Liver (tissue), 9 donors: ENCODE measurements around the gene KCNIP1. TPM values are rescaled to one million over a fixed set of nuclear protein-coding genes. Genes with fewer than 3 reads are reported as not detected.

Experiments used
- DNase-seq: peaks from one replicate; pipeline ENCODE4 v3.0.0-alpha.2; 2017; ENCODE audit warnings: low spot score
- H3K27ac ChIP-seq, 2 donors: one replicate each; pipeline ENCODE4 v1.7.0; 2013; ENCODE audit warnings: inconsistent platforms in 2 of 2, low read length in 2 of 2, control low read depth in 1 of 2, low read depth in 1 of 2, mild to moderate bottlenecking in 1 of 2
- H3K27me3 ChIP-seq, 4 donors: one replicate each; pipeline versions ENCODE4 v1.6.1 to v1.7.0; 2013; ENCODE audit warnings: low read length in 3 of 4, inconsistent platforms in 1 of 4, mild to moderate bottlenecking in 1 of 4, moderate library complexity in 1 of 4; ENCODE audit not compliant: control insufficient read depth in 4 of 4, insufficient read depth in 4 of 4
- H3K36me3 ChIP-seq, 4 donors: one replicate each; pipeline versions ENCODE4 v1.6.1 to v1.7.0; 2013; ENCODE audit warnings: low read length in 3 of 4, mild to moderate bottlenecking in 3 of 4, low read depth in 1 of 4, moderate library complexity in 1 of 4; ENCODE audit not compliant: control insufficient read depth in 4 of 4, insufficient read depth in 3 of 4
- H3K4me1 ChIP-seq, 4 donors: one replicate each; pipeline versions ENCODE4 v1.6.1 to v1.7.0; 2013; ENCODE audit warnings: low read length in 3 of 4, mild to moderate bottlenecking in 3 of 4, moderate library complexity in 1 of 4; ENCODE audit not compliant: control insufficient read depth in 4 of 4, insufficient read depth in 4 of 4
- H3K4me3 ChIP-seq, 3 donors: one replicate each; pipeline versions ENCODE4 v1.6.1 to v1.7.0; 2013; ENCODE audit warnings: low read length in 3 of 3, control low read depth in 1 of 3, low read depth in 1 of 3, mild to moderate bottlenecking in 1 of 3
- H3K9ac ChIP-seq, 2 donors: one replicate each; pipeline ENCODE4 v1.7.0; 2013; ENCODE audit warnings: low read length in 2 of 2, mild to moderate bottlenecking in 2 of 2, moderate library complexity in 2 of 2, control low read depth in 1 of 2, low read depth in 1 of 2
- H3K9me3 ChIP-seq, 4 donors: one replicate each; pipeline versions ENCODE4 v1.6.1 to v1.7.0; 2013; ENCODE audit warnings: low read length in 3 of 4; ENCODE audit not compliant: control insufficient read depth in 4 of 4
- CTCF ChIP-seq: fragments of 150-350 bp; IDR thresholded peaks from 2 replicates; pipeline ENCODE4 v1.5.1; 2017; ENCODE audit warnings: improper control_type of control experiment, low read depth, low read length; ENCODE audit not compliant: missing input control
- EGR1 ChIP-seq, 2 donors: IDR thresholded peaks; 2 replicates each; pipeline ENCODE4 v1.6.1; 2016 to 2018; ENCODE audit warnings: antibody characterized with exemption in 2 of 2, low read depth in 2 of 2
- FOXA1 ChIP-seq: IDR thresholded peaks from 2 replicates; pipeline ENCODE4 v1.6.1; 2016; ENCODE audit warnings: antibody characterized with exemption
- FOXA2 ChIP-seq: IDR thresholded peaks from 2 replicates; pipeline ENCODE4 v1.6.1; 2016; ENCODE audit warnings: antibody characterized with exemption
- GABPA ChIP-seq, 2 donors: IDR thresholded peaks in 1 of 2; conservative IDR thresholded peaks in 1 of 2; 2 replicates each; pipeline ENCODE4 v1.6.1; 2016; ENCODE audit warnings: antibody characterized with exemption in 2 of 2, mild to moderate bottlenecking in 1 of 2, moderate library complexity in 1 of 2
- HNF4A ChIP-seq, 2 donors: conservative IDR thresholded peaks; 2 replicates each; pipeline ENCODE4 v1.6.1; 2016; ENCODE audit warnings: antibody characterized with exemption in 2 of 2, mild to moderate bottlenecking in 2 of 2
- HNF4G ChIP-seq: IDR thresholded peaks from 2 replicates; pipeline ENCODE4 v1.6.1; 2016; ENCODE audit warnings: antibody characterized with exemption
- JUND ChIP-seq, 2 donors: IDR thresholded peaks; 2 replicates each; pipeline ENCODE4 v1.6.1; 2016; ENCODE audit warnings: antibody characterized with exemption in 2 of 2
- NR2F2 ChIP-seq: IDR thresholded peaks from 2 replicates; pipeline ENCODE4 v1.6.1; 2016; ENCODE audit warnings: antibody characterized with exemption
- RAD21 ChIP-seq, 2 donors: IDR thresholded peaks; 2 replicates each; pipeline ENCODE4 v1.6.1; 2016; ENCODE audit warnings: antibody characterized with exemption in 2 of 2, mild to moderate bottlenecking in 2 of 2
- RXRA ChIP-seq, 2 donors: IDR thresholded peaks; 2 replicates each; pipeline ENCODE4 v1.6.1; 2017 to 2018; ENCODE audit warnings: antibody characterized with exemption in 2 of 2, mild to moderate bottlenecking in 1 of 2
- SP1 ChIP-seq: IDR thresholded peaks from 2 replicates; pipeline ENCODE4 v1.6.1; 2018; ENCODE audit warnings: antibody characterized with exemption, mild to moderate bottlenecking
- TAF1 ChIP-seq: conservative IDR thresholded peaks from 2 replicates; pipeline ENCODE4 v1.6.1; 2016; ENCODE audit warnings: antibody characterized with exemption, mild to moderate bottlenecking
- YY1 ChIP-seq: IDR thresholded peaks from 2 replicates; pipeline ENCODE4 v1.6.1; 2016; ENCODE audit warnings: antibody characterized with exemption, mild to moderate bottlenecking
- WGBS: extraction: QIAGEN DNeasy Blood & Tissue Kit; methylation state at CpG from one replicate; pipeline ENCODE4 v1.1.7; 2013; 5-methylcytosine and 5-hydroxymethylcytosine counted together
- polyA plus RNA-seq, 2 donors: library from polyadenylated mRNA; stranded (reverse) in 1 of 2; unstranded in 1 of 2; fragments of 200-250 nt in 1 of 2; fragments of >200 nt in 1 of 2; fragmentation: Nextera tagmentation in 1 of 2; extraction: Ambion mirVana in 1 of 2; gene quantifications; one replicate each; pipeline versions ENCODE4 v1.2.1 to v1.2.3, GENCODE V29; 2013 to 2015
- total RNA-seq, 2 donors: library from RNA; depleted of rRNA; stranded (reverse); fragments of >200 nt; gene quantifications; one replicate each; pipeline ENCODE4 v1.2.3, GENCODE V29; 2014
- TF ChIP-seq, protein P1 (sequence below): IDR thresholded peaks from 2 replicates; pipeline ENCODE4 v1.6.1; 2016; ENCODE audit warnings: antibody characterized with exemption, mild to moderate bottlenecking
- TF ChIP-seq, protein P2 (sequence below): IDR thresholded peaks from 2 replicates; pipeline ENCODE4 v1.6.1; 2016; ENCODE audit warnings: antibody characterized with exemption
- TF ChIP-seq, protein P3 (sequence below): IDR thresholded peaks from 2 replicates; pipeline ENCODE4 v1.6.1; 2016; ENCODE audit warnings: antibody characterized with exemption
- TF ChIP-seq, protein P4 (sequence below): IDR thresholded peaks from 2 replicates; pipeline ENCODE4 v1.6.1; 2016; ENCODE audit warnings: antibody characterized with exemption
- donor health status: healthy.
- donor health status: healthy.
- donor health status: healthy.
- donor health status: healthy.
- donor health status: healthy.

The KCNIP1 gene
- total and polyA plus RNA-seq, 4 donors: 0.08 to 0.23 TPM; not detected in 2

GRCh38 chr5:170576602-170577535, 73.0 kb downstream of the KCNIP1 start (continued):
- TF ChIP-seq, protein P1, sequence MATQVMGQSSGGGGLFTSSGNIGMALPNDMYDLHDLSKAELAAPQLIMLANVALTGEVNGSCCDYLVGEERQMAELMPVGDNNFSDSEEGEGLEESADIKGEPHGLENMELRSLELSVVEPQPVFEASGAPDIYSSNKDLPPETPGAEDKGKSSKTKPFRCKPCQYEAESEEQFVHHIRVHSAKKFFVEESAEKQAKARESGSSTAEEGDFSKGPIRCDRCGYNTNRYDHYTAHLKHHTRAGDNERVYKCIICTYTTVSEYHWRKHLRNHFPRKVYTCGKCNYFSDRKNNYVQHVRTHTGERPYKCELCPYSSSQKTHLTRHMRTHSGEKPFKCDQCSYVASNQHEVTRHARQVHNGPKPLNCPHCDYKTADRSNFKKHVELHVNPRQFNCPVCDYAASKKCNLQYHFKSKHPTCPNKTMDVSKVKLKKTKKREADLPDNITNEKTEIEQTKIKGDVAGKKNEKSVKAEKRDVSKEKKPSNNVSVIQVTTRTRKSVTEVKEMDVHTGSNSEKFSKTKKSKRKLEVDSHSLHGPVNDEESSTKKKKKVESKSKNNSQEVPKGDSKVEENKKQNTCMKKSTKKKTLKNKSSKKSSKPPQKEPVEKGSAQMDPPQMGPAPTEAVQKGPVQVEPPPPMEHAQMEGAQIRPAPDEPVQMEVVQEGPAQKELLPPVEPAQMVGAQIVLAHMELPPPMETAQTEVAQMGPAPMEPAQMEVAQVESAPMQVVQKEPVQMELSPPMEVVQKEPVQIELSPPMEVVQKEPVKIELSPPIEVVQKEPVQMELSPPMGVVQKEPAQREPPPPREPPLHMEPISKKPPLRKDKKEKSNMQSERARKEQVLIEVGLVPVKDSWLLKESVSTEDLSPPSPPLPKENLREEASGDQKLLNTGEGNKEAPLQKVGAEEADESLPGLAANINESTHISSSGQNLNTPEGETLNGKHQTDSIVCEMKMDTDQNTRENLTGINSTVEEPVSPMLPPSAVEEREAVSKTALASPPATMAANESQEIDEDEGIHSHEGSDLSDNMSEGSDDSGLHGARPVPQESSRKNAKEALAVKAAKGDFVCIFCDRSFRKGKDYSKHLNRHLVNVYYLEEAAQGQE: no peak

GRCh38 chr5:170579601-170580000, 75.8 kb downstream of the KCNIP1 start:
- DNase-seq: no peak
- H3K36me3 ChIP-seq: no peaks in the 10 kb centered on the region
- peaks cover 0 to 21% (median 10%) of the 10 kb centered on the region in 4 donors for H3K9me3 ChIP-seq
- peaks cover 0 to 10% (median 0%) of the 10 kb centered on the region in 4 donors for H3K27me3 ChIP-seq
- WGBS: 60% methylated on average over 3 of the region's 3 CpGs
- no peak overlapping the region for H3K27ac ChIP-seq
- H3K4me3 ChIP-seq: no peak overlapping the region
- no peak overlapping the region for H3K9ac ChIP-seq
- TF ChIP-seq, protein P2, sequence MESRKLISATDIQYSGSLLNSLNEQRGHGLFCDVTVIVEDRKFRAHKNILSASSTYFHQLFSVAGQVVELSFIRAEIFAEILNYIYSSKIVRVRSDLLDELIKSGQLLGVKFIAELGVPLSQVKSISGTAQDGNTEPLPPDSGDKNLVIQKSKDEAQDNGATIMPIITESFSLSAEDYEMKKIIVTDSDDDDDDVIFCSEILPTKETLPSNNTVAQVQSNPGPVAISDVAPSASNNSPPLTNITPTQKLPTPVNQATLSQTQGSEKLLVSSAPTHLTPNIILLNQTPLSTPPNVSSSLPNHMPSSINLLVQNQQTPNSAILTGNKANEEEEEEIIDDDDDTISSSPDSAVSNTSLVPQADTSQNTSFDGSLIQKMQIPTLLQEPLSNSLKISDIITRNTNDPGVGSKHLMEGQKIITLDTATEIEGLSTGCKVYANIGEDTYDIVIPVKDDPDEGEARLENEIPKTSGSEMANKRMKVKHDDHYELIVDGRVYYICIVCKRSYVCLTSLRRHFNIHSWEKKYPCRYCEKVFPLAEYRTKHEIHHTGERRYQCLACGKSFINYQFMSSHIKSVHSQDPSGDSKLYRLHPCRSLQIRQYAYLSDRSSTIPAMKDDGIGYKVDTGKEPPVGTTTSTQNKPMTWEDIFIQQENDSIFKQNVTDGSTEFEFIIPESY: no peak
- TF ChIP-seq, protein P3, sequence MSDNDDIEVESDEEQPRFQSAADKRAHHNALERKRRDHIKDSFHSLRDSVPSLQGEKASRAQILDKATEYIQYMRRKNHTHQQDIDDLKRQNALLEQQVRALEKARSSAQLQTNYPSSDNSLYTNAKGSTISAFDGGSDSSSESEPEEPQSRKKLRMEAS: no peak
- no peak for TF ChIP-seq JUND (IDR thresholded peaks at IDR 0.05)
- no peak for TF ChIP-seq FOXA1
- TF ChIP-seq HNF4G: no peak
- no peak for TF ChIP-seq YY1
- no peak for TF ChIP-seq FOXA2
- TF ChIP-seq EGR1 (IDR thresholded peaks at IDR 0.05; ENCODE audit: low read depth in 2 of 2): no peak
- no peak for TF ChIP-seq RAD21 (IDR thresholded peaks at IDR 0.05)
- no peak for TF ChIP-seq RXRA (IDR thresholded peaks at IDR 0.05)
- TF ChIP-seq CTCF: no peak
- no peak for TF ChIP-seq SP1
- no peak for TF ChIP-seq TAF1
- TF ChIP-seq GABPA (IDR thresholded peaks at IDR 0.05 in 1 of 2, conservative IDR thresholded peaks at IDR 0.05 in 1 of 2): no peak
- no peak for TF ChIP-seq NR2F2
- TF ChIP-seq HNF4A (conservative IDR thresholded peaks at IDR 0.05): no peak
- TF ChIP-seq, protein P4, sequence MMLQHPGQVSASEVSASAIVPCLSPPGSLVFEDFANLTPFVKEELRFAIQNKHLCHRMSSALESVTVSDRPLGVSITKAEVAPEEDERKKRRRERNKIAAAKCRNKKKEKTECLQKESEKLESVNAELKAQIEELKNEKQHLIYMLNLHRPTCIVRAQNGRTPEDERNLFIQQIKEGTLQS: no peak
- TF ChIP-seq, protein P1: no peak
- H3K4me1 ChIP-seq: no peaks in the 10 kb centered on the region
